Ovary (tissue), 3 donors: ENCODE measurements around the gene NFIC.

Source experiments
- CTCF ChIP-seq, 3 donors: fragments of 450-650 bp in 2 of 3; fragments of 200-600 bp in 1 of 3; IDR thresholded peaks; one replicate each; pipeline versions ENCODE4 v1.5.1 to v1.8.0; 2016 to 2022; ENCODE audit warnings: antibody characterized with exemption in 3 of 3, mild to moderate bottlenecking in 1 of 3
- EP300 ChIP-seq: sonication (generic); formaldehyde crosslinking; IDR thresholded peaks from one replicate; pipeline ENCODE4 v1.6.1; 2017; ENCODE audit warnings: antibody characterized with exemption
- POLR2A ChIP-seq: fragments of 450-650 bp; IDR thresholded peaks from one replicate; pipeline ENCODE4 v1.6.1; 2017; ENCODE audit warnings: antibody characterized with exemption, mild to moderate bottlenecking, moderate library complexity
- donor health status: DM: no; HTN: no; CAD: no.

DNA sequence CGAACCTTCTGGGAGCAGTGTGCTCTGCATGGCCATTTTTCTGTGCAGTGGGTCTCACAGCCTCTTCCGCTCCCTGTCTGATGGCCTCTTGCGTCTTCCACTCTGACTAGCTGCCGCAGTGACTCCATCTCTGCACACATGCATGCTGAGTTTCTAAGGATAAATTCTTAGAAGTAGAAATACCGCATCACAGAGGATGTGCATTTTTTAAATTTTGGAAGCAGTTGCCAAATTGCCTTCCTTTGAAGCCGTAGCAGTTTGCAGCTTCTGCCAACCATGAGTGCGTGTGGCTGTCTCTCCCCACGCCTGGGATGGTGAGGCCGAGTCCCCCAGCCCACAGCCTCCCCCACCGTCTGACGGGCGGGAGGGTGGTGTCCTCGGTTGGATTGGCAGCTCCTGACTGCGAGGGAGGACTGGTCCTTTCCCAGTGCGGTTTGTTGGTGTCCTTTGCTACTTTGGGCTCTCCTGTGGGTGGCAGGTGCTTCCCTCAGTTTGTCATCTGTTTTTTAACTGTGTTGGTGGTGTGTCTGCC, 149.6 kb downstream of the NFIC start:
- TF ChIP-seq POLR2A (no peak), CTCF (IDR thresholded peaks at IDR 0.05) (no peak), EP300 (no peak)
